Ascending aorta (tissue), 2 donors: ENCODE measurements around the gene ECPAS. TPM values are rescaled to one million over a fixed set of nuclear protein-coding genes. Genes with fewer than 3 reads are reported as not detected.

ENCODE experiments used
- DNase-seq, 2 donors: peaks; one replicate each; pipeline ENCODE4 v3.0.0-alpha.2; 2019; ENCODE audit warnings: low spot score in 2 of 2
- H3K27ac ChIP-seq, 2 donors: fragments of 200-600 bp; sonication (generic); one replicate each; pipeline ENCODE4 v1.5.1; 2016 to 2017; ENCODE audit warnings: mild to moderate bottlenecking in 1 of 2
- H3K27me3 ChIP-seq: fragments of 200-600 bp; sonication (generic); one replicate; pipeline ENCODE4 v1.5.1; 2017
- H3K36me3 ChIP-seq, 2 donors: fragments of 200-600 bp; sonication (generic); one replicate each; pipeline ENCODE4 v1.5.1; 2016
- H3K4me1 ChIP-seq, 2 donors: fragments of 200-600 bp; sonication (generic); one replicate each; pipeline ENCODE4 v1.5.1; 2016 to 2017; ENCODE audit warnings: mild to moderate bottlenecking in 1 of 2
- H3K4me3 ChIP-seq, 2 donors: fragments of 200-600 bp; sonication (generic); one replicate each; pipeline ENCODE4 v1.5.1; 2016 to 2017; ENCODE audit warnings: mild to moderate bottlenecking in 1 of 2
- H3K9me3 ChIP-seq, 2 donors: fragments of 200-600 bp; sonication (generic); one replicate each; pipeline ENCODE4 v1.5.1; 2016
- CTCF ChIP-seq, 3 experiments: fragments of 200-600 bp in 2 of 3; fragments of 450-650 bp in 1 of 3; sonication (generic) in 2 of 3; IDR thresholded peaks; one replicate each; pipeline ENCODE4 v1.5.1; 2016 to 2019; ENCODE audit warnings: antibody characterized with exemption in 3 of 3, mild to moderate bottlenecking in 1 of 3, moderate library complexity in 1 of 3
- intact Hi-C: fragments of 100-400 bp; cut with DNase I; formaldehyde crosslinking; loops from one replicate; pipeline ENCODE4 v1.15.1; 2023
- total RNA-seq: library from RNA; depleted of rRNA; stranded (reverse); fragments of >200 nt; gene quantifications from one replicate; pipeline ENCODE4 v1.1.0, GENCODE V29; 2016

Gene ECPAS
- total RNA-seq, 1 donor from 2014 or later = 32.6 TPM

GRCh38 chr9:111481885-111482636, 2.1 kb downstream of the ECPAS start:
- intact Hi-C loops = no loop called here
- Histone ChIP-seq H3K4me1 (peaks cover 7 to 14% of the 10 kb centered on the region in 2 donors), H3K9me3 (no peaks in the 10 kb centered on the region), H3K36me3 (no peaks in the 10 kb centered on the region), H3K4me3 (peak overlapping the region; percentile 92 to 98), H3K27me3 (no peaks in the 10 kb centered on the region), H3K27ac (peak overlapping the region; percentile 97 to 99)
- TF ChIP-seq CTCF (IDR thresholded peaks at IDR 0.05) = no peak
- DNase-seq = no peak

GRCh38 chr9:111477677-111478076, 6.5 kb downstream of the ECPAS start:
- no peaks in the 10 kb centered on the region for H3K36me3 ChIP-seq
- intact Hi-C loops = no loop called here
- no peaks in the 10 kb centered on the region for H3K9me3 ChIP-seq
- H3K4me3 ChIP-seq = no peak overlapping the region
- H3K4me1 ChIP-seq = peaks cover 3 to 8% of the 10 kb centered on the region in 2 donors
- H3K27me3 ChIP-seq = no peaks in the 10 kb centered on the region
- no peak overlapping the region for H3K27ac ChIP-seq
- no peak for DNase-seq
- TF ChIP-seq CTCF (IDR thresholded peaks at IDR 0.05) = no peak

GRCh38 chr9:111475195-111475594, 9.0 kb downstream of the ECPAS start:
- Histone ChIP-seq H3K27ac (no peak overlapping the region), H3K4me1 (peaks cover 0 to 3% of the 10 kb centered on the region in 2 donors), H3K27me3 (no peaks in the 10 kb centered on the region), H3K4me3 (no peak overlapping the region), H3K9me3 (no peaks in the 10 kb centered on the region), H3K36me3 (no peaks in the 10 kb centered on the region)
- DNase-seq = no peak
- TF ChIP-seq CTCF (IDR thresholded peaks at IDR 0.05) = no peak
- intact Hi-C loops = no loop called here

- intact Hi-C loops = no loop called here
- H3K27me3 ChIP-seq = no peaks in the 10 kb centered on the region
- H3K36me3 ChIP-seq = no peaks in the 10 kb centered on the region
- H3K4me1 ChIP-seq = peaks cover 0 to 3% of the 10 kb centered on the region in 2 donors
- TF ChIP-seq CTCF (IDR thresholded peaks at IDR 0.05) = no peak
- no peaks in the 10 kb centered on the region for H3K9me3 ChIP-seq
- no peak for DNase-seq
- H3K4me3 ChIP-seq = no peak overlapping the region
- H3K27ac ChIP-seq = no peak overlapping the region
Observed at GRCh38 chr9:111474385-111474784, 9.8 kb downstream of the ECPAS start.

GRCh38 chr9:111467778-111468367, 16.3 kb downstream of the ECPAS start:
- peaks cover 0 to 7% of the 10 kb centered on the region in 2 donors for H3K4me1 ChIP-seq
- H3K36me3 ChIP-seq = no peaks in the 10 kb centered on the region
- DNase-seq = no peak
- intact Hi-C loops = no loop called here
- no peaks in the 10 kb centered on the region for H3K9me3 ChIP-seq
- H3K4me3 ChIP-seq = no peak overlapping the region
- TF ChIP-seq CTCF (IDR thresholded peaks at IDR 0.05) = no peak
- H3K27ac ChIP-seq = no peak overlapping the region
- H3K27me3 ChIP-seq = no peaks in the 10 kb centered on the region
